ENCODE data around the gene RPS6KA2.
"Not testable (repeated sequence)": the region's sequence is repeated elsewhere in the genome, so short reads cannot be mapped to it uniquely, and the experiment has no call there.

The RPS6KA2 gene

DNA sequence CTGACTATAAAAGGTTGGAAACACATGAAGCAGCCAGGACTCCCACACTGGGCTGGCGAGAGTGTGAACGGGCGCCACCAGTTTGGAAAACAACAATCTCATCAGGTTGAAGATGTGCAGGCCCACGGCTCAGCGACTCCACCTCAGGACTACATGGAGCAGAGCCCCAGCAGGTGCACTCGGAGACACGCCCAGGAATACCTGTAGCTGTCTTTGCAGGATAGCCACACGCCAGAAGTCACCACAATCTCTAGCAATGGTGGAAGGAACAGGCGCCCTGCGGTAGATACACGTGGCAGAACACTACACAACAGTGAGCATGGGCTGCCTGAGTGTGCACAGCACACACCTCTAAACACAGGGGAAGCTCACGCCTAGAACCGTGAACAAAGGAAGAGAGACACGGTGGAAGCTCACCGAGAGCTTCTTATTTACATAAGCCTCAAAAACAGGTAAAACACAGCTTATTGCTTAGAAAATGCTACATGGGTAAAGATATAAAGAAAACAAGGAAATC, 28.7 kb upstream of the RPS6KA2 start:
- DNase-seq, result no peak

- no peak for DNase-seq
Measured at GRCh38 chr6:166655251-166655650, 28.2 kb upstream of the RPS6KA2 start.

GRCh38 chr6:166654573-166654972, 27.5 kb upstream of the RPS6KA2 start:
- DNase-seq, result no peak

DNA sequence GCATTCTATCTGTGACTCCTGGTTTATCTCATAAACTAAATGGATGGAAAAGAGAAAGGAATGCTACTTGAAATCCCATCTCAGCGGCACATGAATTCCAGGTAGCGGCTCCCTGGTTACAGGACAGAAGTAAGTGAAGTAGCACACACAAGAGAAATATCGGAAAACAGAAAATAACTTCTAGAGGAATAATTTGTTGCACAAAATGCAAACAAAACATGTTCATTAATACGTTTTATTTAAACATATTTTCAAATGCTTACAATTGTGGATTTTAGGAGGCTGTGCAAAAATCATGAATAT, 26.5 kb upstream of the RPS6KA2 start:
- DNase-seq, result no peak

DNA sequence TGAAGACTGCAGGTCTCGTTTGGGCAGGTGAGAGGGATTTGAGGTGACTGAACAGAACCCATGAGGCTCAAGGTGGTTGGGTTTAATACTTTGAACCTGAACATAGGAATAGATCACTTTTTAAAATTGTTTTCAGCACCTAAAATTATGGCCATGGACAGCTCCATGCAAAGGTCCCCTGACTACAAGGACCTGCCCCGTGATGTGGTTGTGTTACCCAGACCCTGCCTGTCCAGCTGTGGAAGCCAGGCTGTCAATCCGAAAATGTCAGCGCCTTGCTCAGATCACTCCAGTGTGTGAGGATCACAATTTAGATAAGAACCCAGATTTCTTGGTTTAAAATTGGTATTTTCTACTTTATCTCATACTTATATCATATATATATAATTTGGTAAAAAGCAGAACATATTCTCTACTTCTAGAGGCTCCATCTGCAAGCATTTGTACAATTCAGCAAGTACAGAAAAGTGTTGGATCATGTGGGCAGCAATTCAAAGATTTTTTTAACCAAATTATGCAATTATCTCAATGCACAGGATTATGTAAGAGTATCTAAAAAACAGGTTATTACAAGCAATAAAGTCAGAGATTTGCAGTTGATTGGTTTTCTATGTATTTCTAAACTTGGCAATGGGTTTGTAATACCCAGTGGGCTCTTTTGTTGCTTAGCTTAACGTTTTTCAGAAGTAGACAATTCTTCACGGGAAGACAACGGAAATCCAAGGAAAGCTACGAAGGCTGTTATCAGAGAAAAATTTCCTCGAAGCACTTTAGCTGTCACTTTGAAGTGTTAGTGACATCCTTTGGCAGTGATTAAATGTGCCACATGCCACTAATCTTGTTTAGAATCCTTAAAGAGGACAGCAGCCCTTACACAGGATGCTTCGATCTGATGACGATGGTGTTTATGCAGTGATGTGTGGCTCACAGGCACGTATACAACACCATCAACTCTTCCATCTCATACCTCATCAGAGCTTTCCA, 24.1 kb upstream of the RPS6KA2 start:
- no peak for DNase-seq

DNA sequence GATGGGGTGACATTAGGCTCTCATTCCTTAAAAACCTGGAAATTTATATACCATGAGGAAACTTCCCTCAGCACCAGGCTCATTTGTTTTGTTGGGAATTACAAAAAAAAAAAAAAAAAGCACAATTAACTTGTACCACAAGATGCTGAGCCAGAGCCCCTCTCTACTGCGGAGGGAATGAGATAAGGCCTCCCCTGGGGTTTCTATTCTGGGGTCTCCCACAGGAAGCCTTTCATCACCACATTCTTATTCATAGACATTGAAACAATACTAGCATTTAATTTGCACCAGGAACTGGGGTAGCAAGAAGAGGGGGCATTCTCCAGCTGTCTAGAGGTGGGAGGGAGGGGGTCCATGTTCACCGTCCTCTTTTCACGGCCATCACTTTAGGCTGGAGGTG, 23.0 kb upstream of the RPS6KA2 start:
- DNase-seq, result no peak

GRCh38 chr6:166648846-166649245, 21.8 kb upstream of the RPS6KA2 start:
- DNase-seq, result no peak

GRCh38 chr6:166647896-166648295, 20.8 kb upstream of the RPS6KA2 start:
- DNase-seq, result no peak

DNA sequence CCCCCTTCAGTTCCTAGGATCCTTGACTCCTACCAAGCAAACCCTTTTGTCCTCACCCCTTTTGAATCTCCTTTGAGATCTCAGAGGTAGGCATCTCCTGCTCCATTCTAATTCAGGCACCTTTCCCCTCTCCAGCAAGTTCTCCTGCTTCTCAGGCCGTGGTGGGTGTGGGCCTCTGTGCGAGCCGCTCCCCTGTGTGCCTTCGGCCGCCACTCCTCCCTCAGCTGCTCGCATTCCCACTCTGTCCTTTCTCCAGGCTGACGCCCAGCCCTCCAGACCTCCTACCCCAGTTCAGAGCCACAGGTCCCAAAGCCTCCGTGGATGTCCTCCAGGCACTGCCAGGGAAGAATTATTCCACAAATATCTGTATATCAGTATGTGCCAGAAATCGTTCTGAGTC, 19.7 kb upstream of the RPS6KA2 start:
- DNase-seq, result no peak

DNA sequence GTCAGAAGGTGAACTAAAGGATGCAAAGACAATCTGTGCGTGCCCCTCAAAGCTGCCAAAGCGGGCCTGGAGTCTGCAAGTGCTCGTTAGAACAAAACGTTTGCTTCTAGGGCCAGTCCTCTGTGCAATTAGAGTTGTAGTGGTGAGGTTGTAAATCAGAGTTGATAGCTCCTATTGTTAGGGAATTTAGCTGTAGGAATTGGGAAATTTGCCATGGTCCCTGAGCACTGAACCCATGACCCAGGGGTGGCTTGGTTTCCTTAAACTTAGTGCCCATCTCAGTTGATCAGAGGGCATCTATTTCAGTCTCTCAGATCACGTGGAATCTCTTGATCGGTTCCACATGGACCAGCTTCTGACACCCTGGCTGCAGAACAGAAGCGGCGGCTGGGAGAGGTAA, 18.8 kb upstream of the RPS6KA2 start:
- no peak for DNase-seq

DNA sequence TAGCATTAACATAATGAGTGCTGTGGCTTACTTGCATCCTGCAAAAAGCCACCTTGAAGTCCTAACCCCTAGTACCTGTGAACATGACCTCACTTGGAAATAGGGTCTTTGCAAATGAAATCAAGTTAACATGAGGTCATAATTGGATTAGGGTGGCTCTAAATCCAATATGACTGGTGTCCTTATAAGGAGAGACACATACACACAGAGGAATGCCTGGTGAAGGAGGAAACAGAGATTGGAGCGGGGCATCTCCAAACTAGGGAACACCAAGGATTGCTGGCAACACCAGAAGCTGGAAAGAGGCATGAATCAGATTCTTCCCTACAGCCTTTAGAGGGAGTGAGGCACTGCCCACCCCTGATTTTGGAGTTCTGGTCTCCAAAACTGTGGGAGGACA, 17.6 kb upstream of the RPS6KA2 start:
- DNase-seq, result no peak

DNA sequence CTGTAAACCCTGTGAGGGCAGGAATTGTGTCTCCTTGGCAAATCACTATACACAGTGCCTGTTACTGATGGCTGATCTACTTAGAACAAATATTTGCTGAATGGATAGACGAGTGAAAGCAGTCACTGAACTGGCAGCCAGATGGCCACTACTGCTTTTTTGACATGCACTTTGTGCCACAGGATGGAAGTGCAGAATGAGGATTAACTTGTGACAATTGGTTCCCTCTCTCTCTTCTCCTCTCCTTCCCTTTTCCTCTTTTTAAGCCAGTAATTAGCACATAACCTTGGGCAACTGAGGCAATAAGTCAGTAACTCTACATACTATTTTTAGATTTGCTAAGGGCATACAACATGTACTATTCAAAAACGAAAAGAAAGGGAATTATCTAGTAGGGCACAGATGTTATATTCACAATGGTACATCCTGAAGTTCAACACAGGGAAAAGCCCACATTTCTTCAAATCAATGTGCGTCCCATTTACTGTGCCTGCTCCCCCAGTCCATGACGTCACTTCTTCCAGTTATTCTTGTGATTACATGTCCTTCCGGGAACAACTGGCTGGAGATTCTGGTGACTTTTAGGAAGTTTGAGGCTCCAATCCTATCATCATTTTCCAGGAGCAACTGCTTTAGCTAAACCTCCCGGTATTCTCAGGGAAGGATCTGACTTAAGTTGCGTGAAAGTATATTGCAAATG, 17.0 kb upstream of the RPS6KA2 start:
- DNase-seq, result no peak

DNA sequence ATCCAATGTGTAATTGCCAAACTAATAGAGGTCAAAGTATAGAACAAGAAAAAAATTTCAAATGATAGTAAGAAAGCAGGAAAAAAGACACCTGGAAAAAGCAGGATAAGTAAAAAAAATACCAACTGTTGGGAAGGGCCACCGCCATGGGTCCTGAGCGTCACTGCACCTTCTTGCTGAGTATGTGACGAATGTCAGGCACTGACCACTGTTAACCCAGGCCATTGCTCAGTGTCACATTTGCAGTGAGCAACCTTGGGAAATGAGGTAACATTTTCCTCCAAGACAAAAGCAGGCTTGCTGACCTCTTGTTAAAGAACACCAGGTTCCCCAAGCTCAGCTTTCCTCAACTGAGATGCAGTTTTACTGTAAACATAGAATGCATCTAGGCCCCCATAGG, 15.6 kb upstream of the RPS6KA2 start:
- no peak for DNase-seq

GRCh38 chr6:166640342-166641043, 13.4 kb upstream of the RPS6KA2 start:
- DNase-seq, result no peak

DNA sequence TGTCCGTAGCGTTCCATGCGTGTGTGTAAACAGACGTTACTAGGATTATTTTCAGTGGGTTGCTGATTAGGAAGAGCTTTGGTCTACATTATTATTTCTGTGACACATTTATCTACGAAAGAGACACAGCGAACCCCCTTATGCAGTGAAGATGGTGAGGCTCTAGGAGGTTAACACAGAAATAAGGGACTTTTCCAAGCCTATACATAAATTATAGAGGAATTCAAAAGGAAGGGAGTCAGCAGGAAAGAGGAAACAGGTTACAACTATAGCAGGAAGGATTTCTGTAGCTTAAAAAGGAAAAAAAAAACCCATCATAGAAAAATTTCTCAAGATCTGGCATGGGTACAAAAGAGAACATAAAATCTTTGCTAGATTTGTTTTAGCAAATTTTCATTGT, 12.9 kb upstream of the RPS6KA2 start:
- no peak for DNase-seq

DNA sequence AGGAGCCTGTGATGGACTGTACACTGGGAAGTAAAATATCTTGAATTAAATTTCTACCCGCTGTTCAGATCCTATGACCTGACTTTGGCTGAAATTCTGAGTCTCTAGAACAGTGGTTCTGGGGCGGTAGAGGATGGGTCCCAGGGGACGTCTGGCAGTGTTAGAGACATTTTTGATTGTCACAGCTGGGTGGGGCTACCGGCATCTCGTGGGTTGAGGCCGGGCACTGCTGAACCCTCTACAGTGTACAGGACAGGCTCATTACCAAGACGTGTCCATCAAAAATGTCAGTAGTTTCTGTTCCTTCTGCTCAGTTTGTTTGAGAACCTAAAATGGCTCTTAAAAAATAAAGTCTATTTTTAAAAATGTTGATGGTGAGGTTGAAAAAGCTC, 11.5 kb upstream of the RPS6KA2 start:
- DNase-seq, result no peak

DNA sequence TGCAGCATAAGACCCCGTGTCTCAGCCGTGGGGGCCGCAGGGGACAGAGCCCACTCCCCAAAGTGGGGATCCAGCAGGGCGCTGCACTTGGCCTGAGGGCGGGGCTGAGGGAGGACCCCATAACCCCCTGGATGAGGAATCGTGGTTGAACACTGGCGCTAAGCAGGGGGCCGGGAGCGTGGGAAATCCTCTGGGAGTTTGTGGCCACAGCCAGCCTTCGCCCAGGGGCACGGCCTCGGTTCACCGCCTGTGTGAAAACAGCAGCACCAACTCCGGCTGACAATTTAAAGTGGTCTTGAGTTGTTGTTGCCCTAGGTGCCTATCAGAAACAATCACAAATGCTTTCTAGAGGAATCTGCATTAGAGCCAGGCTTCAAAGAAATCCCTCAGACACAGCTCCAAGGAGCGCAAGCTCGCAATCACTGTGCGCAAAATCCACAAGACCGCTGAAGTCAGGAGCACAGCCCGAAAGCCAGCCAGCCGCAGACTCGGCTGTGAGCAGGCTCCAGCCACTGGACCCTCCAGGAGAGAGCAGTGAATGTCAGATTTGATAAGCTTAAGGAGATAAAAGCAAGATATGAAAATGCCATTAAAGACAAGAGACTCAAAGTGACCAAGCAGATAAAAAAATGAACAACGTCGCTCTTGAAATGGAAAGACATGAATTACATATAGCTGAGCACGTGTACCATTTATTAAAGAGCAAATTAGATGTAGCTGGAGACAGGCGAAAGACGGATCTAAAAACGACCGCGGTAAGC, 10.9 kb upstream of the RPS6KA2 start:
- DNase-seq, result no peak

GRCh38 chr6:166636934-166637333, 9.9 kb upstream of the RPS6KA2 start:
- no peak for DNase-seq

GRCh38 chr6:166636191-166636933, 9.3 kb upstream of the RPS6KA2 start:
- DNase-seq, result no peak

GRCh38 chr6:166635013-166635970, 8.2 kb upstream of the RPS6KA2 start:
- DNase-seq, result no peak

DNA sequence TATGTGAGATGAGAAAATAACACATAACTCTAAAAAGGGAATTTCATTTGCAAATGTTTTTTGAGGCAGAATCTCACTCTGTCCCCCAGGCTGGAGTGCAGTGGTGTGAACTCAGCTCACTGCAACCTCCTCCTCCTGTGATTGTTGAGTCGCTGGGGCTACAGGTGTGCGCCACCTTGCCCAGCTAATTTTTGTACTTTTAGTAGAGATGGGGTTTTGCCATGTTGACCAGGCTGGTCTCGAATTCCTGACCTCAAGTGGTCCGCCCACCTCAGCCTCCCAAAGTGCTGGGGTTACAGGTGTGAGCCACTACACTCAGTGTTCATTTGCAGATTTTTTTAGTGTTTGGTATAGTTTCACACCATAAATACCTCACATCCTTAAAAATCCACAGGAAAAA, 7.5 kb upstream of the RPS6KA2 start:
- DNase-seq, result not testable (repeated sequence)
